Ishikawa (cell line): ENCODE data around the gene UPK3A.

Experiments
- CEBPB ChIP-seq: IDR thresholded peaks from 2 replicates; pipeline ENCODE4 v1.6.1; 2012
- CREB1 ChIP-seq: IDR thresholded peaks from 2 replicates; pipeline ENCODE4 v1.6.1; 2012; ENCODE audit warnings: low read depth
- EGR1 ChIP-seq: IDR thresholded peaks from 2 replicates; pipeline ENCODE4 v1.6.1; 2012
- EP300 ChIP-seq: IDR thresholded peaks from 2 replicates; pipeline ENCODE4 v1.6.1; 2012; ENCODE audit warnings: borderline replicate concordance
- FOXM1 ChIP-seq: IDR thresholded peaks from 2 replicates; pipeline ENCODE4 v1.6.1; 2012; ENCODE audit warnings: low read depth, borderline replicate concordance
- MAX ChIP-seq: IDR thresholded peaks from 2 replicates; pipeline ENCODE4 v1.6.1; 2012
- NFIC ChIP-seq: IDR thresholded peaks from 2 replicates; pipeline ENCODE4 v1.6.1; 2012
- RAD21 ChIP-seq: IDR thresholded peaks from 2 replicates; pipeline ENCODE4 v1.6.1; 2012; ENCODE audit warnings: low read depth
- REST ChIP-seq: IDR thresholded peaks from 2 replicates; pipeline ENCODE4 v1.6.1; 2012; ENCODE audit warnings: low read depth, mild to moderate bottlenecking
- TAF1 ChIP-seq: IDR thresholded peaks from 2 replicates; pipeline ENCODE4 v1.6.1; 2012; ENCODE audit warnings: low read depth, mild to moderate bottlenecking
- TCF12 ChIP-seq: IDR thresholded peaks from 2 replicates; pipeline ENCODE4 v1.6.1; 2012; ENCODE audit warnings: low read depth
- TEAD4 ChIP-seq: IDR thresholded peaks from 2 replicates; pipeline ENCODE4 v1.6.1; 2012
- USF1 ChIP-seq: IDR thresholded peaks from 2 replicates; pipeline ENCODE4 v1.6.1; 2012
- YY1 ChIP-seq: IDR thresholded peaks from 2 replicates; pipeline ENCODE4 v1.6.1; 2012; ENCODE audit warnings: low read depth
- ZBTB7A ChIP-seq: IDR thresholded peaks from 2 replicates; pipeline ENCODE4 v1.6.1; 2012; ENCODE audit warnings: low read depth

UPK3A gene

GRCh38 chr22:45261407-45262088, 23.2 kb upstream of the UPK3A start:
- TF ChIP-seq EGR1, result no peak
- no peak for TF ChIP-seq CEBPB
- TF ChIP-seq ZBTB7A, result no peak
- TF ChIP-seq EP300, result no peak
- TF ChIP-seq USF1, result no peak
- no peak for TF ChIP-seq YY1
- no peak for TF ChIP-seq MAX
- TF ChIP-seq NFIC, result no peak
- TF ChIP-seq TEAD4, result no peak
- no peak for TF ChIP-seq TCF12
- TF ChIP-seq TAF1, result no peak
- no peak for TF ChIP-seq REST
- TF ChIP-seq RAD21, result no peak
- TF ChIP-seq FOXM1, result no peak

- TF ChIP-seq YY1 (no peak), RAD21 (no peak), USF1 (no peak), TCF12 (no peak), TAF1 (no peak), CEBPB (no peak), EP300 (no peak), NFIC (no peak), EGR1 (no peak), TEAD4 (no peak), CREB1 (no peak)
These were observed 22.4 kb upstream of the UPK3A start for GRCh38 chr22:45262195-45262930.

- no peak for TF ChIP-seq TAF1
- TF ChIP-seq EGR1, result no peak
These were observed 21.8 kb upstream of the UPK3A start for GRCh38 chr22:45262931-45263462.

GRCh38 chr22:45263463-45264269, 21.1 kb upstream of the UPK3A start:
- TF ChIP-seq TEAD4 (no peak), TAF1 (no peak), CEBPB (no peak), EP300 (no peak), TCF12 (no peak), ZBTB7A (no peak), YY1 (no peak), EGR1 (no peak), NFIC (no peak), RAD21 (no peak; the same call in 1 of the 2 replicates), USF1 (no peak), FOXM1 (no peak), CREB1 (no peak), MAX (no peak), REST (no peak)

GRCh38 chr22:45265535-45265934, 19.2 kb upstream of the UPK3A start:
- no peak for TF ChIP-seq RAD21
- TF ChIP-seq MAX, result no peak
- no peak for TF ChIP-seq REST
- no peak for TF ChIP-seq EGR1
- TF ChIP-seq USF1, result no peak
- TF ChIP-seq NFIC, result no peak
